Endodermal cell (in vitro differentiated cells): ENCODE data around the gene NUP210. TPM values are rescaled to one million over a fixed set of nuclear protein-coding genes. Genes with fewer than 3 reads are reported as not detected.

Experiments
- DNase-seq: peaks from one replicate; pipeline ENCODE4 v3.0.0-alpha.2; 2017
- H3K27ac ChIP-seq: 2 replicates; pipeline ENCODE4 v1.5.1; 2013; ENCODE audit warnings: mild to moderate bottlenecking, low read depth, low read length, moderate library complexity
- H3K27me3 ChIP-seq: 2 replicates; pipeline ENCODE4 v1.6.1; 2013; ENCODE audit warnings: mild to moderate bottlenecking, low read length, moderate library complexity; ENCODE audit not compliant: insufficient read depth, control insufficient read depth, poor library complexity, severe bottlenecking
- H3K36me3 ChIP-seq: 2 replicates; pipeline ENCODE4 v1.7.0; 2013; ENCODE audit warnings: mild to moderate bottlenecking, low read length, moderate library complexity; ENCODE audit not compliant: control insufficient read depth, insufficient read depth
- H3K4me1 ChIP-seq: one replicate; pipeline ENCODE4 v1.7.0; 2013; ENCODE audit warnings: low read length; ENCODE audit not compliant: control insufficient read depth, insufficient read depth
- H3K4me3 ChIP-seq: 2 replicates; pipeline ENCODE4 v1.5.1; 2013; ENCODE audit warnings: mild to moderate bottlenecking, low read length, moderate library complexity
- H3K9ac ChIP-seq: 2 replicates; pipeline ENCODE4 v1.6.1; 2013; ENCODE audit warnings: mild to moderate bottlenecking, low read length, moderate library complexity; ENCODE audit not compliant: poor library complexity, severe bottlenecking; ENCODE audit errors: extremely low read depth
- H3K9me3 ChIP-seq: 2 replicates; pipeline ENCODE4 v1.6.1; 2013; ENCODE audit warnings: mild to moderate bottlenecking, low read length, moderate library complexity; ENCODE audit not compliant: control insufficient read depth
- H3K27ac Mint-ChIP-seq: 2 replicates; pipeline ENCODE4 v1.8.0; 2020; ENCODE audit warnings: mixed read lengths
- H3K27me3 Mint-ChIP-seq: 2 replicates; pipeline ENCODE4 v1.8.0; 2021; ENCODE audit warnings: mild to moderate bottlenecking, mixed read lengths; ENCODE audit not compliant: insufficient read depth
- H3K36me3 Mint-ChIP-seq: 2 replicates; pipeline ENCODE4 v1.8.0; 2020; ENCODE audit warnings: low read depth, mixed read lengths
- H3K4me1 Mint-ChIP-seq: 2 replicates; pipeline ENCODE4 v1.8.0; 2020; ENCODE audit warnings: mixed read lengths
- H3K4me3 Mint-ChIP-seq: 2 replicates; pipeline ENCODE4 v1.8.0; 2020; ENCODE audit warnings: mild to moderate bottlenecking, moderate library complexity, mixed read lengths
- H3K9me3 Mint-ChIP-seq: 2 replicates; pipeline ENCODE4 v1.8.0; 2020; ENCODE audit warnings: mild to moderate bottlenecking, mixed read lengths
- WGBS, 2 experiments: methylation state at CpG; one replicate each; pipeline versions ENCODE4 v1.1.5 to v1.1.7; 2013; ENCODE audit warnings: missing lambda C conversion rate in 2 of 2, mixed read lengths in 1 of 2; ENCODE audit not compliant: insufficient coverage in 1 of 2, insufficient read length in 1 of 2; 5-methylcytosine and 5-hydroxymethylcytosine counted together
- total RNA-seq, 2 donors: library from RNA; stranded (reverse); fragmentation: NEBNext Ultra II Directional in 1 of 2; extraction: Animal tissue kit (Norgen Biotek cat#: 25700) in 1 of 2; gene quantifications; 2 replicates in 1 of 2; 3 replicates in 1 of 2; pipeline ENCODE4 v1.2.1, GENCODE V29; 2021
- TF ChIP-seq, protein P1 (sequence below): fragments of 200-600 bp; sonication (generic); conservative IDR thresholded peaks from 2 replicates; pipeline ENCODE4 v1.5.0; 2021; ENCODE audit warnings: antibody characterized with exemption, mild to moderate bottlenecking

Gene NUP210
- total RNA-seq, 2 donors from 2014 or later, result 43.0 to 62.3 TPM

GRCh38 chr3:13424141-13424844, 4.2 kb upstream of the NUP210 start:
- TF ChIP-seq, protein P1, sequence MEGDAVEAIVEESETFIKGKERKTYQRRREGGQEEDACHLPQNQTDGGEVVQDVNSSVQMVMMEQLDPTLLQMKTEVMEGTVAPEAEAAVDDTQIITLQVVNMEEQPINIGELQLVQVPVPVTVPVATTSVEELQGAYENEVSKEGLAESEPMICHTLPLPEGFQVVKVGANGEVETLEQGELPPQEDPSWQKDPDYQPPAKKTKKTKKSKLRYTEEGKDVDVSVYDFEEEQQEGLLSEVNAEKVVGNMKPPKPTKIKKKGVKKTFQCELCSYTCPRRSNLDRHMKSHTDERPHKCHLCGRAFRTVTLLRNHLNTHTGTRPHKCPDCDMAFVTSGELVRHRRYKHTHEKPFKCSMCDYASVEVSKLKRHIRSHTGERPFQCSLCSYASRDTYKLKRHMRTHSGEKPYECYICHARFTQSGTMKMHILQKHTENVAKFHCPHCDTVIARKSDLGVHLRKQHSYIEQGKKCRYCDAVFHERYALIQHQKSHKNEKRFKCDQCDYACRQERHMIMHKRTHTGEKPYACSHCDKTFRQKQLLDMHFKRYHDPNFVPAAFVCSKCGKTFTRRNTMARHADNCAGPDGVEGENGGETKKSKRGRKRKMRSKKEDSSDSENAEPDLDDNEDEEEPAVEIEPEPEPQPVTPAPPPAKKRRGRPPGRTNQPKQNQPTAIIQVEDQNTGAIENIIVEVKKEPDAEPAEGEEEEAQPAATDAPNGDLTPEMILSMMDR, result no peak
- Mint-ChIP-seq H3K27me3 (peaks cover 12% of the 10 kb centered on the region), H3K4me3 (no peak overlapping the region), H3K27ac (no peak overlapping the region), H3K9me3 (no peaks in the 10 kb centered on the region), H3K4me1 (peaks cover 12% of the 10 kb centered on the region), H3K36me3 (no peaks in the 10 kb centered on the region)
- H3K9ac ChIP-seq, result no peak overlapping the region
- peaks cover 13% of the 10 kb centered on the region for H3K27me3 ChIP-seq
- DNase-seq, result no peak
- 95 to 100% methylated on average over 1 to 3 of the region's 3 CpGs for WGBS, 2 experiments
- no peaks in the 10 kb centered on the region for H3K9me3 ChIP-seq
- H3K4me3 ChIP-seq, result no peak overlapping the region
- no peaks in the 10 kb centered on the region for H3K4me1 ChIP-seq
- H3K36me3 ChIP-seq, result no peaks in the 10 kb centered on the region
- no peak overlapping the region for H3K27ac ChIP-seq

GRCh38 chr3:13420831-13421765, 976 bp upstream of the NUP210 start:
- H3K4me3 ChIP-seq, result peak overlapping the region; percentile 68
- Mint-ChIP-seq H3K4me1 (peaks cover 17% of the 10 kb centered on the region), H3K27ac (peak overlapping the region; percentile 74)

GRCh38 chr3:13419505-13420044, 547 bp downstream of the NUP210 start:
- peak; percentile 80 for DNase-seq
- H3K27ac Mint-ChIP-seq, result no peak overlapping the region
- TF ChIP-seq, protein P1, result peak; percentile 47
- Histone ChIP-seq H3K27me3 (peaks cover 24% of the 10 kb centered on the region), H3K27ac (no peak overlapping the region), H3K4me3 (peak overlapping the region; percentile 80), H3K4me1 (no peaks in the 10 kb centered on the region), H3K9ac (no peak overlapping the region), H3K9me3 (no peaks in the 10 kb centered on the region), H3K36me3 (no peaks in the 10 kb centered on the region)
- WGBS, 2 experiments, result 1 to 2% methylated on average over 17 to 64 of the region's 64 CpGs
- H3K36me3 Mint-ChIP-seq, result no peaks in the 10 kb centered on the region
- peaks cover 18% of the 10 kb centered on the region for H3K4me1 Mint-ChIP-seq
- no peaks in the 10 kb centered on the region for H3K9me3 Mint-ChIP-seq
- peaks cover 21% of the 10 kb centered on the region for H3K27me3 Mint-ChIP-seq
- peak overlapping the region; percentile 70 for H3K4me3 Mint-ChIP-seq

More at GRCh38 chr3:13420831-13421765, 976 bp upstream of the NUP210 start:
- Histone ChIP-seq H3K36me3 (no peaks in the 10 kb centered on the region), H3K27ac (no peak overlapping the region), H3K4me1 (no peaks in the 10 kb centered on the region), H3K9ac (no peak overlapping the region), H3K27me3 (peaks cover 24% of the 10 kb centered on the region), H3K9me3 (no peaks in the 10 kb centered on the region)
- no peaks in the 10 kb centered on the region for H3K36me3 Mint-ChIP-seq
- DNase-seq, result peak; percentile 65
- H3K27me3 Mint-ChIP-seq, result peaks cover 20% of the 10 kb centered on the region
- H3K9me3 Mint-ChIP-seq, result no peaks in the 10 kb centered on the region
- TF ChIP-seq, protein P1, result no peak
- peak overlapping the region; percentile 70 for H3K4me3 Mint-ChIP-seq
- 63 to 69% methylated on average over 19 to 27 of the region's 27 CpGs for WGBS, 2 experiments
